ENCODE data around the gene FKBP11. TPM values are rescaled to one million over a fixed set of nuclear protein-coding genes. Genes with fewer than 3 reads are reported as not detected.

The FKBP11 gene
- total RNA-seq, 2 experiments from 2014 or later: 82.3 to 85.9 TPM

DNA sequence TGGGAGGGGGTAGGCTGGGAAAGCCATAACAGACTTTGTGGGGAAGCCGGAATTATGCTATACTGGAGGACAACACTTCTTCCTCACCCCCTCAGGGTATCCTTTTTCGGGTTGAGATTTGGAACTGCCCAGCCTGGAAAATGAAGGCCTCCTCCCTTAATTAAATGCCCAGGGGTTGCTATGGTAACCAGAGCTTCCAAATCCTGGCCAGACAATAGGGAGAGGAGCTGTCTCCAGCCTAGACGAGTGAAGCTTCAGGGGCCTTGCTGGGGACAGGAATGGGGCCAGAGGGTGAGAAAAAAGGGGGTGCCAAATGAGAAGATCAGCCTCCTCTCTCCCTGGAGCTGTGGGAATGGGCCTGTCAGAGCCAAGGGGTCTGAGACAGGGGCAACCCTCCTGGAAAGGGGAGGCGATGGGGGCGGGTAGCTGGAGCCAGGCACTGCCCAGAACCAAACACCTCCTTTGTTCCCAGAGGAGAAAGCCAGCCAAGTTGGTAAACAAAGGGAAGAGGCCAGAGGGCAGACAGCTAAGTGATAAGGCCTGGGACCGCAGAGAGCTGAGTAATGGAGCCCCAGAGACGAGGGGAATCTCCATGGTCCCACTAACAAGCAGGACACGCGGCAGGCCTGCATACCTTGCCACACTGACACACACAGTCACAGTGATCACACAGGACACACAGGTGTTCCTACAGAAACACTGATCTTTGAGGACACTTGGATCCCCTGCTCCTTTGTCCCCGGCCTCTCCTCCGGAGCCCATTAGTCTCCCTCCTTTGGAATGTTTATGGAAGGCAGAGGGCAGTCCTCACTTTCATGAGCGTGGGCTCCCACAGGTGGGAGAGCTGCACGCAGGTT is 41.8 kb downstream of the FKBP11 start:
- TF ChIP-seq, protein P1, sequence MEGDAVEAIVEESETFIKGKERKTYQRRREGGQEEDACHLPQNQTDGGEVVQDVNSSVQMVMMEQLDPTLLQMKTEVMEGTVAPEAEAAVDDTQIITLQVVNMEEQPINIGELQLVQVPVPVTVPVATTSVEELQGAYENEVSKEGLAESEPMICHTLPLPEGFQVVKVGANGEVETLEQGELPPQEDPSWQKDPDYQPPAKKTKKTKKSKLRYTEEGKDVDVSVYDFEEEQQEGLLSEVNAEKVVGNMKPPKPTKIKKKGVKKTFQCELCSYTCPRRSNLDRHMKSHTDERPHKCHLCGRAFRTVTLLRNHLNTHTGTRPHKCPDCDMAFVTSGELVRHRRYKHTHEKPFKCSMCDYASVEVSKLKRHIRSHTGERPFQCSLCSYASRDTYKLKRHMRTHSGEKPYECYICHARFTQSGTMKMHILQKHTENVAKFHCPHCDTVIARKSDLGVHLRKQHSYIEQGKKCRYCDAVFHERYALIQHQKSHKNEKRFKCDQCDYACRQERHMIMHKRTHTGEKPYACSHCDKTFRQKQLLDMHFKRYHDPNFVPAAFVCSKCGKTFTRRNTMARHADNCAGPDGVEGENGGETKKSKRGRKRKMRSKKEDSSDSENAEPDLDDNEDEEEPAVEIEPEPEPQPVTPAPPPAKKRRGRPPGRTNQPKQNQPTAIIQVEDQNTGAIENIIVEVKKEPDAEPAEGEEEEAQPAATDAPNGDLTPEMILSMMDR (IDR thresholded peaks at IDR 0.05): no peak
- Mint-ChIP-seq H3K27ac (no peak overlapping the region), H3K36me3 (ENCODE audit: low read depth) (no peaks in the 10 kb centered on the region), H3K27me3 (peaks cover 32% of the 10 kb centered on the region), H3K4me3 (no peak overlapping the region), H3K9me3 (no peaks in the 10 kb centered on the region), H3K4me1 (ENCODE audit: low read depth) (no peaks in the 10 kb centered on the region)
- no peaks in the 10 kb centered on the region for H3K9me3 ChIP-seq (ENCODE audit: control insufficient read depth in 1 of 2, insufficient read depth in 1 of 2, low read length in 2 of 2)
- intact Hi-C loops (cut with DNase I, micrococcal nuclease): no loop called here
- no peak overlapping the region for H3K27ac ChIP-seq (ENCODE audit: low read depth in 1 of 2, low read length in 2 of 2)
- CTCF ChIA-PET: interaction anchor here (1.1 kb wide), 1 partner anchor 30 kb away, joined by 3 read pairs; no protein-coding TSS in a partner anchor
- no peaks in the 10 kb centered on the region for H3K36me3 ChIP-seq (ENCODE audit: insufficient read depth, low read length)
- H3K4me3 ChIP-seq (ENCODE audit: low read length): no peak overlapping the region
- H3K4me1 ChIP-seq (ENCODE audit: insufficient read depth, low read length): no peaks in the 10 kb centered on the region
- peaks cover 16 to 22% of the 10 kb centered on the region in 2 experiments for H3K27me3 ChIP-seq (ENCODE audit: control insufficient read depth in 1 of 2, insufficient read depth in 2 of 2, low read length in 2 of 2)
- POLR2A ChIA-PET: no interaction called here
- DNase-seq (no peak), ATAC-seq (ENCODE audit: poor library complexity) (no peak)

DNA sequence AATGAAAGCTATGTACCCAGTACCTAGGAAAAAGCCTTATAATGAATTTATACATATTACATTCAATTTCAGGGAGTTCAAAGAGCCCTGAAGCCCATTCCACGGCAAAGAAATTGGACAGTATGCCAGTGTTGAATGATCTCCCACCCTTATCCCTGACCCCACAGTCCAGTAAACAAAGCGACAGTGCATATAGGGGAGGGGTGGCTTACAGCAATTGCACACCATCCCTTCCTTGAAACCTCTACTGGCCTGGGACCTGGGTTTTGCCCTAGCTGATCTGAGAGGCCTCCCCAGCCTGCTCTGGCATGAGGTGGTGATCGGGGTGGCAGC is 42.4 kb downstream of the FKBP11 start:
- intact Hi-C loops (cut with DNase I, micrococcal nuclease): no loop called here
- DNase-seq (no peak), ATAC-seq (ENCODE audit: poor library complexity) (no peak)
- H3K9me3 Mint-ChIP-seq: no peaks in the 10 kb centered on the region
- Histone ChIP-seq H3K27me3 (ENCODE audit: control insufficient read depth in 1 of 2, insufficient read depth in 2 of 2, low read length in 2 of 2) (peaks cover 16 to 22% of the 10 kb centered on the region in 2 experiments), H3K9me3 (ENCODE audit: control insufficient read depth in 1 of 2, insufficient read depth in 1 of 2, low read length in 2 of 2) (no peaks in the 10 kb centered on the region), H3K27ac (ENCODE audit: low read depth in 1 of 2, low read length in 2 of 2) (no peak overlapping the region), H3K4me1 (ENCODE audit: insufficient read depth, low read length) (no peaks in the 10 kb centered on the region), H3K36me3 (ENCODE audit: insufficient read depth, low read length) (no peaks in the 10 kb centered on the region), H3K4me3 (ENCODE audit: low read length) (no peak overlapping the region)
- ChIA-PET POLR2A (no interaction called here), CTCF (interaction anchor here (1.1 kb wide), 1 partner anchor 30 kb away, joined by 3 read pairs; no protein-coding TSS in a partner anchor)
- no peak overlapping the region for H3K4me3 Mint-ChIP-seq
- H3K27ac Mint-ChIP-seq: no peak overlapping the region
- TF ChIP-seq, protein P1 (IDR thresholded peaks at IDR 0.05): no peak
- peaks cover 32% of the 10 kb centered on the region for H3K27me3 Mint-ChIP-seq
- H3K4me1 Mint-ChIP-seq (ENCODE audit: low read depth): no peaks in the 10 kb centered on the region
- H3K36me3 Mint-ChIP-seq (ENCODE audit: low read depth): no peaks in the 10 kb centered on the region

DNA sequence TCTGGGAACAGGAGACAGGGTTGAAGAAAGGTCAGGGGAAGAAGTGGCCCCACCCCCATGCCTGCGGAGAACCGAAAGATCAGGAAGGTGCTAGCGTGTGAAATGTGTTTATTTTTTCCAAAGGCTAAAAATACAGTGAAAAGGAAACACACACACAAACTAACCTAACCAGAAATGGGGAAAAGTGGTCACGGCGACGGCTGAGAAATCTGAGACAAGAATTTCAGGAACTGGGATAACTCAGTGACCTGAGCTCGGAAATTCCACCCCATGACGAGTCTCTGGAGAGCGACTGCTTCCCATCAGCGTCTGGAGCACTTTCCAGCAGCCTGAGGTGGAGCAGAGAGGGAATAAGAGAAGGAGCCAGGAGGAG is 43.0 kb downstream of the FKBP11 start:
- Mint-ChIP-seq H3K27me3 (peaks cover 32% of the 10 kb centered on the region), H3K36me3 (ENCODE audit: low read depth) (no peaks in the 10 kb centered on the region), H3K4me1 (ENCODE audit: low read depth) (no peaks in the 10 kb centered on the region), H3K4me3 (no peak overlapping the region), H3K27ac (no peak overlapping the region), H3K9me3 (no peaks in the 10 kb centered on the region)
- DNase-seq (peak in 2 of 14 experiments; percentile 17 to 25), ATAC-seq (ENCODE audit: poor library complexity) (no peak)
- TF ChIP-seq, protein P1 (IDR thresholded peaks at IDR 0.05): no peak
- Histone ChIP-seq H3K27me3 (ENCODE audit: control insufficient read depth in 1 of 2, insufficient read depth in 2 of 2, low read length in 2 of 2) (peaks cover 16 to 22% of the 10 kb centered on the region in 2 experiments), H3K9me3 (ENCODE audit: control insufficient read depth in 1 of 2, insufficient read depth in 1 of 2, low read length in 2 of 2) (no peaks in the 10 kb centered on the region), H3K27ac (ENCODE audit: low read depth in 1 of 2, low read length in 2 of 2) (no peak overlapping the region), H3K4me1 (ENCODE audit: insufficient read depth, low read length) (no peaks in the 10 kb centered on the region), H3K36me3 (ENCODE audit: insufficient read depth, low read length) (no peaks in the 10 kb centered on the region), H3K4me3 (ENCODE audit: low read length) (no peak overlapping the region)
- CTCF ChIA-PET: interaction anchor here (2.3 kb wide), 1 partner anchor 29 kb away, joined by 5 read pairs; no protein-coding TSS in a partner anchor
- intact Hi-C loops (cut with DNase I, micrococcal nuclease): no loop called here
- POLR2A ChIA-PET: interaction anchor here (0.9 kb wide), 1 partner anchor 25 kb away, joined by 4 read pairs; no protein-coding TSS in a partner anchor

Measured in CD4-positive, alpha-beta T cell (primary cell).